A673 (cell line): ENCODE results near the gene EPS8.

ENCODE experiments used
- CTCF ChIP-seq: fragments of 300-800, 200-600 bp; sonication (generic); conservative IDR thresholded peaks from 2 replicates; pipeline ENCODE4 v1.5.1; 2017; ENCODE audit warnings: low read depth, mild to moderate bottlenecking, antibody characterized with exemption, low read length, moderate library complexity, mixed read lengths
- EZH2 ChIP-seq: fragments of 200-600 bp; sonication (generic); IDR thresholded peaks from 2 replicates; pipeline ENCODE4 v1.6.1; 2017; ENCODE audit warnings: borderline replicate concordance, low read depth, mild to moderate bottlenecking, mixed read lengths, antibody characterized with exemption, low read length; ENCODE audit not compliant: poor library complexity, severe bottlenecking

GRCh38 chr12:15834575-15834974 lies 45.4 kb upstream of the EPS8 start:
- no peak for TF ChIP-seq CTCF
- TF ChIP-seq EZH2, result no peak
